ENCODE results near the gene POMGNT1. TPM values are rescaled to one million over a fixed set of nuclear protein-coding genes. Genes with fewer than 3 reads are reported as not detected.
A peak's percentile ranks its signal among the peaks of the same experiment; 100 is the strongest.
"Not testable (repeated sequence)": the region's sequence is repeated elsewhere in the genome, so short reads cannot be mapped to it uniquely, and the experiment has no call there.

The POMGNT1 gene
- total and polyA plus RNA-seq, 8 donors: 52.9 to 85.3 (median 71.8) TPM

GRCh38 chr1:46224966-46225365 is 26.7 kb upstream of the POMGNT1 start:
- TF ChIP-seq, protein P1, sequence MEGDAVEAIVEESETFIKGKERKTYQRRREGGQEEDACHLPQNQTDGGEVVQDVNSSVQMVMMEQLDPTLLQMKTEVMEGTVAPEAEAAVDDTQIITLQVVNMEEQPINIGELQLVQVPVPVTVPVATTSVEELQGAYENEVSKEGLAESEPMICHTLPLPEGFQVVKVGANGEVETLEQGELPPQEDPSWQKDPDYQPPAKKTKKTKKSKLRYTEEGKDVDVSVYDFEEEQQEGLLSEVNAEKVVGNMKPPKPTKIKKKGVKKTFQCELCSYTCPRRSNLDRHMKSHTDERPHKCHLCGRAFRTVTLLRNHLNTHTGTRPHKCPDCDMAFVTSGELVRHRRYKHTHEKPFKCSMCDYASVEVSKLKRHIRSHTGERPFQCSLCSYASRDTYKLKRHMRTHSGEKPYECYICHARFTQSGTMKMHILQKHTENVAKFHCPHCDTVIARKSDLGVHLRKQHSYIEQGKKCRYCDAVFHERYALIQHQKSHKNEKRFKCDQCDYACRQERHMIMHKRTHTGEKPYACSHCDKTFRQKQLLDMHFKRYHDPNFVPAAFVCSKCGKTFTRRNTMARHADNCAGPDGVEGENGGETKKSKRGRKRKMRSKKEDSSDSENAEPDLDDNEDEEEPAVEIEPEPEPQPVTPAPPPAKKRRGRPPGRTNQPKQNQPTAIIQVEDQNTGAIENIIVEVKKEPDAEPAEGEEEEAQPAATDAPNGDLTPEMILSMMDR (IDR thresholded peaks at IDR 0.05): no peak
- Histone ChIP-seq H3K27me3 (no peaks in the 10 kb centered on the region), H3K36me3 (no peaks in the 10 kb centered on the region), H3K27ac (no peak overlapping the region), H3K4me1 (no peaks in the 10 kb centered on the region), H3K9me3 (no peaks in the 10 kb centered on the region), H3K4me3 (no peak overlapping the region)
- ATAC-seq: no peak
- intact Hi-C loops (cut with DNase I): loop anchor here in 1 of 2 donors (5.0 kb wide), 1 partner anchor 188 kb away; no protein-coding TSS in a partner anchor
- no peak for DNase-seq

DNA sequence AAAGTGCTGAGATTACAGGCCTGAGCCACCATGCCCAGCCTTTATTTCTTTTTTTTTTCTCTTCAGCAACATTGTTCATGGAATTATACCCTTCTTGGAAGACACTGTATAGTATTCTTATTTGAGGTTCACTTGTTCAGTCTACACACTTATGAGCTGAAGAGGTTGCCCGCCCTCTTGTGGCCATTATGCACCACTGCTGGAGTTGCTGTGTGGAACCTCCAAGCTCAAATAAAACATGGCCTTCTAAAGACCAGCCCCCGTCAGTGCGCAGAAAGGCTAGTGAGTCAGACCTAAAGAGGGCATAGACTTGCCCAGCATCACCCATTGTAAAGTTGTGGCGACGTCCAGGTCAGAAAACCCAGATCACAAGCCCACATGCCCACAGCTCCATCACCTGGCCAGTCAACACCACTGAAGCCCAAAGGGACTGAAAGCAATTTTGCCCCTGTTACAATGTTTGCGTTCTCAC is 25.3 kb upstream of the POMGNT1 start:
- H3K27ac ChIP-seq: no peak overlapping the region
- H3K27me3 ChIP-seq: no peaks in the 10 kb centered on the region
- no peak overlapping the region for H3K4me3 ChIP-seq
- peak in 3 of 4 donors; percentile 42 to 79 (median 63) for DNase-seq
- intact Hi-C loops (cut with DNase I): loop anchor here in 1 of 2 donors (5.0 kb wide), 1 partner anchor 186 kb away; no protein-coding TSS in a partner anchor
- peak; percentile 99 for ATAC-seq
- no peaks in the 10 kb centered on the region for H3K4me1 ChIP-seq
- no peaks in the 10 kb centered on the region for H3K9me3 ChIP-seq
- TF ChIP-seq, protein P1 (IDR thresholded peaks at IDR 0.05): peak; percentile 88 to 90
- no peaks in the 10 kb centered on the region for H3K36me3 ChIP-seq

DNA sequence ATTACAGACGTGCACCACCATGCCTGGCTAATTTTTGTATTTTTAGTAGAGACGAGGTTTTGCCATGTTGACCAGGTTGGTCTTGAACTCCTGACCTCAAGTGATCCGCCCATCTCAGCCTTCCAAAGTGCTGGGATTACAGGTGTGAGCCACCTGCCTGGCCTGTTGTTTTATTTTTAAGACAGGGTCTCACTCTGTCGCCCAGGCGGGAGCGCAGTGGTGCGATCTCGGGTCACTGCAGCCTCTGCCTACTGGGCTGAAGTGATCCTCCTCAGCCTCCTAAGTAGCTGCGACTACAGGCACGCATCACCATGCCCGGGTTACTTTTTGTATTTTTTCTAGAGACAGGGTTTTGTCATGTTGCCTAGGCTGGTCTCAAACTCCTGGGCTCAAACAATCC is 24.8 kb upstream of the POMGNT1 start:
- not testable (repeated sequence) for ATAC-seq, H3K27ac ChIP-seq, DNase-seq, H3K27me3 ChIP-seq, H3K9me3 ChIP-seq, H3K36me3 ChIP-seq, H3K4me3 ChIP-seq, H3K4me1 ChIP-seq
- intact Hi-C loops (cut with DNase I): loop anchor here in 1 of 2 donors (5.0 kb wide), 1 partner anchor 186 kb away; no protein-coding TSS in a partner anchor

DNA sequence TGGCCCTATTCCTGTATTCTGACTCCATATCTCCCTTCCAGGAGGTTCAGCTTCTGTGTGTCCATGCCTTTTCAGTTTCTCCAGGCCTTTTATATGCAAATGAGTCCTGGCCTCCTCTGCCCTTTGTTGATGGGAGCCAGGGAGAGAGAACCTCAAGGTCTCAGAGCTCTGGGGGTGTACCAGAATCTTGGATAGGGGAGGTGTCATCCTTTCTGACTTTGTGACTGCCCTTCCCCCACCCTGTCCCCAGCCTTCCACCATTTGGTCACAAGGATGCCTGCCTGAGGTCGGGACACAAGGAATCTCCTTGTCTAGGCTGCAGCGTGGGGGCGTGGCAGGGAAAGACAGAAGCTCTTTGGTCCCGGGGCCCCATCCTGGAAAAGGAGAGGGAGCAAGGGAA is 23.5 kb upstream of the POMGNT1 start:
- no peaks in the 10 kb centered on the region for H3K36me3 ChIP-seq
- H3K27ac ChIP-seq: no peak overlapping the region
- ATAC-seq (no peak), DNase-seq (no peak)
- H3K4me3 ChIP-seq: no peak overlapping the region
- TF ChIP-seq, protein P1 (IDR thresholded peaks at IDR 0.05): no peak
- no peaks in the 10 kb centered on the region for H3K9me3 ChIP-seq
- intact Hi-C loops (cut with DNase I): loop anchor here in 1 of 2 donors (5.0 kb wide), 1 partner anchor 184 kb away; no protein-coding TSS in a partner anchor
- H3K27me3 ChIP-seq: no peaks in the 10 kb centered on the region
- no peaks in the 10 kb centered on the region for H3K4me1 ChIP-seq

DNA sequence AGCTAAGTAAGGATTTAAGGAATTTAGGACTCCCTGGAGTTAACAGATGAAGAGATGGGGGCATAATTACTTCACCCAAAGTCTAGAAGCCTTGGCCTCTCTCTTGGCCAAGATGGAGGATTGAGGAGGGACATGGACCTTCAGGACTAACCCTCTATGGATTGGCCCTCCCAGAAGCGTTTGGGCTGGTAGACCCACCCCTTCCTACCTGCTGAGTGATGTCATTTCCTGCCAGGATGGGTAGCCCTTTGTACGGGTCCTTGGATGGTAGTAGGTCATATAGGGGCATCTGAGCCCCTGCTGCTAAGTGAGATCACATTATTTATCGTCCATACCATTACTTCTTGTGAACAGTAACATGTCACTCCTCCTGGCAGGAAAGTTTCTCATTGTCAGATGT is 22.6 kb upstream of the POMGNT1 start:
- Histone ChIP-seq H3K27ac (no peak overlapping the region), H3K9me3 (no peaks in the 10 kb centered on the region), H3K36me3 (no peaks in the 10 kb centered on the region), H3K27me3 (no peaks in the 10 kb centered on the region), H3K4me3 (no peak overlapping the region), H3K4me1 (no peaks in the 10 kb centered on the region)
- intact Hi-C loops (cut with DNase I): loop anchor here in 1 of 2 donors (5.0 kb wide), 1 partner anchor 184 kb away; no protein-coding TSS in a partner anchor
- ATAC-seq (no peak), DNase-seq (no peak)
- TF ChIP-seq, protein P1 (IDR thresholded peaks at IDR 0.05): no peak

All from left lung (tissue), 10 donors.